ENCODE measurements around the gene TIMP2.

GRCh38 chr17:78908426-78908825, 16.8 kb downstream of the TIMP2 start:
- TF ChIP-seq EP300 (IDR thresholded peaks at IDR 0.05) (no peak), POLR2A (IDR thresholded peaks at IDR 0.05) (no peak)

Data from gastroesophageal sphincter (tissue), 2 donors.